Activated gamma-delta T cell treated with Interleukin-2 at 50 U/mL for 16 hours (primary cell): Measurements from ENCODE around the gene EMILIN2.
"Not testable (repeated sequence)": the region's sequence is repeated elsewhere in the genome, so short reads cannot be mapped to it uniquely, and the experiment has no call there.

Source experiments
- DNase-seq: peaks from one replicate; pipeline ENCODE4 v3.0.0-alpha.2; 2020

The EMILIN2 gene

DNA sequence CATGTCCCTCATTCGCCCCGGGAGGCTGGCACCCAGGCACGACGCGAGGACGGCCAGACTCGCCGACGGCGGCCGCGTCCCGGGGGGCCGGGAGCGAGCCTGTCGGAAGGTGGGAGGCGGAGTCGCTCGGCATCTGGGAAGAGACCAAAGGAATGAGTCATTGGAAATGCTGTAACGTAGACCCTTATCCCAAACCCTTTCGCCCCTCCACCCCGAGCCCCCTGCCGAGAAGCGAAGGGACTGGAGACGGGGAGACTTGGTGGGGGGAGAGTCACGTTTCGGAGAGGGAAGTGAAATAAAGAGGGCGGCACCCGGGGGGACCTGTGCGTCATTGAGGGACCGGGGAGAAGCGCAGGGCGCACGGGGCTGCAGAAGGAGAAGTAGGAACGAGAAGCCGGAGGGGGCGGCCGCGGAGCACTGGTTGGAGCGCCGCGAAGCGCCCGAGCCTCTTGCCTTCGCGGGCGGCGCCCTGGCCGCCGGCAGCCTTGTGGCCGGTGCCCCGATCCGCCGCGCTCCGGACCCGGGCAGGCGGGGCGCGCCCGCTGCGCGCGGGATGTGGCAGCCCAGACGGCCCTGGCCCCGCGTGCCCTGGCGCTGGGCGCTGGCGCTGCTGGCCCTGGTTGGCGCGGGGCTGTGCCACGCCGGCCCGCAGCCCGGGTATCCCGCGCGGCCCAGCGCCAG is at the start of gene EMILIN2:
Gene EMILIN2, plus strand, starts transcription at position 371 of the 681 bp plus-strand sequence. Its CDS starts 183 bp downstream, at position 554.
- peak; percentile 10 for DNase-seq

GRCh38 chr18:2797951-2798350 is 48.9 kb upstream of the EMILIN2 start:
- no peak for DNase-seq

DNA sequence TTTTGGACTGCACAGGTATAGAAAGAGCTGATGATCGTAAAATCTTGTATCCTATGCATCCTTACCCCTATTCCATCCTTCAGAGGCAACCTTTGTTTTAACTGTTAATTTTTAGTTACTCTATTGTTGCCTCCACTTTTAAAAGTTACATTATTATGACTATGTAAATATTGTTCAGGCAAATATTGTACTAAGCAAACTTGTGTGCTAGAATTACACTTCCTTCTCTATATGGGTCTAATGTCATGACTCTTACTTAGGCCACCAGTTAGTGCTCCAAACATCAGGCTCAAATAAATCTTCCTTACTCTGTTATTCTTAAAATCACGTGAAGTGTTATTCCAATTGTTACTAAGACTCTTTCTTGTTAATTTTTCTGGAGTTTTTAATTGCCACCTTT is 47.4 kb upstream of the EMILIN2 start:
- DNase-seq, result no peak

- no peak for DNase-seq
Measured at GRCh38 chr18:2805970-2806943, 40.5 kb upstream of the EMILIN2 start.

GRCh38 chr18:2808640-2809039 is 38.2 kb upstream of the EMILIN2 start:
- DNase-seq, result not testable (repeated sequence)

GRCh38 chr18:2809666-2810183 is 37.1 kb upstream of the EMILIN2 start:
- not testable (repeated sequence) for DNase-seq

DNA sequence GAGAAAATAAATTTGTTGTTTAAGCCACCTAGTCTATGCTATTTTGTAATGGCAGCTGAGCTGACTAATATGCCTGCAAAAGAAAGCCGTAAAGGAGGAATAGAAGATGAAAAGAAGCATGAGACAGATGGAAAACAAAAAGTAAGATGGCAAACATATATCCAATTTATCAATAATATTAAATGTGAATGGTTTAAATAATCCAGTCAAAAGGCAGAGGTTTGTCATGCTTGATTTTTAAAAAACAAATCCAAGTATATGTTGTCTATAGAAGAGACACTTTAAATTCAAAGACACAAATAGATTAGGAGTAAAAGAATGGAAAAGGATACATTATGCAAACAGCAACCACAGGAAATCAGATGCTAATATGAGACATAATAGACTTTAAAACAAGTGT is 35.4 kb upstream of the EMILIN2 start:
- DNase-seq, result no peak

DNA sequence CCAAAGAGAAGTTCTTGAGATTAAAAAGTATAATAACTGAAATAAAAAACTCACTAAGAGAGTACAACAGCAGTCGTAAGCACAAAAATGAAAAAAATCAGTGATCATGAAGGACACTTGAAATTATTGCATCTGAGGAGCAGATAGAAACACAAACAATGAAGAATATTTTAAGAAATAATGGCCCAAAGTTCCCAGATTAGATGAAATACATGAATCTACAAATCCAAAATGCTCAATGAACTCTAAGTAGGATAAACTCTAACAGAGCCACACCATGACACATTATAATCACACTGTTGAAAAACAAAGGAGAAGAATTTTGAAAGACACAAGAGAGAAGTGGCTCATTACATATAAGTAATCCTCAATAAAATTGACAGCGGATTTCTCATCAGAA is 31.9 kb upstream of the EMILIN2 start:
- DNase-seq, result no peak

DNA sequence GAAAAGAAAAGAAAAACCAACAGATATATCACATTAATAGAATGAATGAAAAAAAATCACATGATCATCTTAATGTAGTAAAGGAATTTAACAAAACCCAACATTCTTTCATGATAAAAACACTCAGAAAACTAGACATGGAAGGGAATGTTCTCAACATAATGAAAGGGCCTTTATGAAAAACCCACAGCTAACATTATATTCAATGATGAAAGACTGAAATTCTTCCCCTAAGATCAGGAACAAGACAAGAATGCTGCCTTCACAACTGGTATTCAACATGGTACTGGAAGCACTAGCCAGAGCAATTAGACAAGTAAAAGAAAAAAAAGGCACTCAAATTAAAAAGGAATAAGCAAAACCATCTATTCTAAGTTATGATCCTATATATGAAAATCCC is 28.5 kb upstream of the EMILIN2 start:
- DNase-seq, result no peak

DNA sequence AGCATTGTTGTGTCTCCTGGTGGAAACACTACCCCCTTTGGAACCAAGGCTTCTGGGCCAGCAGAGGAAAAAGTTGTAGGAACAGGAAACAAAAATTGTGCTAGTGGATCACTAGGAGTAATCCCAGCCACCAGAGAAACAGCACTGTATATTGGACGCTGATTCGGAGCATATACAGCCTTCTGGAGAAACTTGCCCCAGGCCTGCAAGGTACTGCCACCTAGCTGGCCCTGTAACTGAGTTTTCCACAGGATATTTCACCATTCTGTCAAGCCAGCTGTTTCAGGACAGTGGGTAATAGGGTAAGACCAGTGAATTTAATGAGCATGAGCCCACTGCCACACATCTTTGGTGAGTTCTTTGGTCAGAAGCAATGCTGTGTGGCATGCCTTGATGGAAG is 25.1 kb upstream of the EMILIN2 start:
- no peak for DNase-seq

DNA sequence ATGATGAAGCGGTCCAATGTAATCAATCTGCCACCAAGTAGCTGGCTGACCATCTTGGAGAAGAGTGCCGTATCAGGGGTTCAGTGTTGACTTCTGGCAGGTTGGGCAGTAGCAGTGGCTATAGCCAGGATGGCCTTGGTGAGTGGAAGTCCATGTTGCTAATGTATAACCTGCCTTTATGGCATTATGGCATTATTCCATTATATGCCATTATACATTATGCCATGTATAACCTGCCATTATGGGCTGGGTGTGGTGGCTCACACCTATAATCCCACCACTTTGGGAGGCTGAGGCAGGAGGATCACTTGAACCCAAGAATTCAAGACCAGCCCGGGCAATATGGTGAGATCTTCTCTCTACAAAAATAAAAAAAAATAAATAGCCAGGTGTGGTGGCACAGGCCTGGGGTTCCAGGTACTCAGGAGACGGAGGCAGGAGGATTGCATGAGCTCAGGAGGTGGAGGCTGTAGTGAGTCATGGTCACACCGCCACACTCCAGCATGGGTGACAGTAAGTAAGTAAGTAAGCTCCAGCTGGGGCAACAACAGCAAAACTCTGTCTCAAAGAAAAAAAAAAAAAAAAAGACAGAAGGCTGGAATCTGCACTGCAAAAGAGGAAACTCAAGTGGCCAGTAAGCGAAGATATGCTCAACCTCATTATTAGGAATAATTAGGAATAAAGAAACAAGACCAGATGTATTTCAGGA is 24.4 kb upstream of the EMILIN2 start:
- DNase-seq, result no peak

DNA sequence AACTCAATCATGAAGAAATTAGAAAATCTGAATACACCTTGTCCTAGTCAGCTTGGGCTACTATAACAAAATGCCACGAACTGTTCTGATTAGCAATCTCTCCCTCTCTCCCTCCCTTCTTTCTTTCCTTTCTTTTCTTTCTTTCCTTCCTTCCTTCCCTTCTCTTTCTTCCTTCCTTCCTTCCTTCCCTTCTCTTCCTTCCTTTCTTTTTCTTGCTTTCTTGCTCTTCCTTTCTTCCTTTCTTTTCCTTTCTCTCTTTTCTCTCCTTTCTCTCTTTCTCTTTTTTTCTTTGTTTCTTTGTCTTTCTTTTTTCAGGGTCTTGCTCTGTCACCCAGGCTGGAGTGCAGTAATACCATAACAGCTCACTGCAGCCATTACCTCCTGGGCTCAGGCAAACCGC is 23.6 kb upstream of the EMILIN2 start:
- DNase-seq, result no peak

- no peak for DNase-seq
Measured at GRCh38 chr18:2823966-2824365, 22.8 kb upstream of the EMILIN2 start.

DNA sequence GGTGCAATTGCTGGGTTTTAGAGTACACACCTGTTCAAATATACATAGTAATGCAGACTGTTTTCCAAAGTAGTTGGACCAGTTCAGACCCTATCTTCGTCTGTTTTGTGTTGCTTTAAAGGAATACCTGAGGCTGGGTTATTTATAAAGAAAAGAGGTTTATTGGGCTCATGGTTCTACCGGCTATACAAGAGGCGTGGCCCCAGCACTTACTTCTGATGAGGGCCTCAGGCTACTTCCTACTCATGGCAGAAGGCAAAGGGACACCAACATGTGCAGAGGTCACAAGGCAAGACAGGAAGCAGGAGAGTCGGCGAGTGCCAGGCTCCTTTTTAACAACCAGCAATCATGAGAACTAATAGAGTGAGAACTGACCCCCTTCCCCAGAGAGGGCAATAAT is 21.9 kb upstream of the EMILIN2 start:
- no peak for DNase-seq

GRCh38 chr18:2825613-2826175 is 21.1 kb upstream of the EMILIN2 start:
- no peak for DNase-seq

GRCh38 chr18:2826581-2826980 is 20.2 kb upstream of the EMILIN2 start:
- DNase-seq, result no peak

DNA sequence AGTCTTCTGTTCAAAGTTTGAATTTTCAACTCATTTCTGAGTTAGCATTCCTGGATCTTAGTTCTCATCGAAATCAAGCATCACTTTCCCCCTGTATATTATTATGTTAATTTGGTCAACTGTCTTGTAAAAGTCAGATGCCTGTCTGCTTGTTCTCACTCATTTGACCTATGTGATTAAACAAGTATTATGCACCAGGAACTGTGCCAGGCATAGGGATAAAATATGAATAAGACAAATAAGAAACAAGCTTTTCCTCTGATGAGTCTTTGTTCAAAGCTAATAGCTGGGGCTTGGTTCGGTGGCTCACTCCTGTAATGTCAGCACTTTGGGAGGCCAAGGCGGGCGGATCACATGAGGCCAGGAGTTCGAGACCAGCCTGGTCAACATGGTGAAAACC is 19.7 kb upstream of the EMILIN2 start:
- no peak for DNase-seq

DNA sequence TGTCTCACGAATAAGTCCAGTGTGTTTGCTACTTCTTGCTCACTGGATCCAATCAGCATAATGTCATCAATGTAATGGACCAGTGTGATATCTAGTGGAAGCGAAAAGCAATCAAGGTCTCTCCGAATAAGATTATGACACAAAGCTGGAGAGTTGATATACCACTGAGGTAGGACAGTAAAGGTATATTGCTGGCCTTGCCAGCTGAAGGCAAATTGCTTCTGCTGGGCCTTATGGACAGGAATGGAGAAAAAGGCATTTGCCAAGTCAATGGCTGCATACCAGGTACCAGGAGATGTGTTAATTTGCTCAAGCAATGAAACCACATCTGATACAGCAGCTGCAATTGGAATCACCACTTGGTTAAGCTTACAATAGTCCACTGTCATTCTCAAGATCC is 10.7 kb upstream of the EMILIN2 start:
- not testable (repeated sequence) for DNase-seq

- DNase-seq, result not testable (repeated sequence)
Measured at GRCh38 chr18:2837290-2837689, 9.5 kb upstream of the EMILIN2 start.

GRCh38 chr18:2839202-2839601 is 7.6 kb upstream of the EMILIN2 start:
- no peak for DNase-seq

DNA sequence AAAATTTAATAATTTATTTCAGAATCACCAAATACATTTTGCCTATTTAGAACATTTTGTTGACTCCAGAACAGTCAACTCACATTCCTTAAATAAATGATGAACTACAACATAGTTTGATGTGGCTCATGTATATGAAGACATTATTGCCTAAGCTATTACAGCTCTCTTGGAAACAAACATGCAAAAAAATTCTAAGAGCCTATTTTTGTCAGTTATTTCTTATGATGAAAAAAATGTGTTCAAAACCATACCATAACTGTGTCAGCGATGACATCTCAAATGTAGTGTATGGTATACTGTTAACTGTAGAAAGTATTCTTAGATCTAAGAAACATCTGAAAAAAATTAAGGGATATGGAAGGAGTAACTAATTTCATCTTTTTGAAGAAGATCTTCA is 6.3 kb upstream of the EMILIN2 start:
- no peak for DNase-seq

GRCh38 chr18:2843146-2843545 is 3.7 kb upstream of the EMILIN2 start:
- no peak for DNase-seq

DNA sequence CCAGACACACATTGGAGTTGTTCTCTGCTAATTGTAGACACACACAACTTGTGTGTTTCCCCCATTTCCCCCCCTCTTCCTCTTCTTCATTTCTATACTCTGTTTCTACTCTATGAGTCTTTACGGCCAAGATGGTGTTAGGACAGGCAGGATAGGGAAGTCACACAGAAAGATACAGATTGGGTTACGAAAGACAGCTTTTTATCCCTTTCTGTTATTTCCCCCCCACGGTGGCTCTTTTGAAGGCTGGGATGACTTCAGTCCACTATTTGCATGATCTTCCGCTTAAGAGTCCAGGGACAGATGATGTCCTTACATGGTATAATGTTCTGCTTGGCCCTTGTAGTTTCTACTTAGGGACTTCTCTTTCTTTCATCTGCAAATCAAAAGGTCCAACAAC is 1.6 kb upstream of the EMILIN2 start:
- DNase-seq, result no peak
